Measurements from ENCODE around the gene TFAP2D. TPM values are rescaled to one million over a fixed set of nuclear protein-coding genes. Genes with fewer than 3 reads are reported as not detected.

Gene TFAP2D
- total RNA-seq, 1 experiment from 2014 or later, result not detected

DNA sequence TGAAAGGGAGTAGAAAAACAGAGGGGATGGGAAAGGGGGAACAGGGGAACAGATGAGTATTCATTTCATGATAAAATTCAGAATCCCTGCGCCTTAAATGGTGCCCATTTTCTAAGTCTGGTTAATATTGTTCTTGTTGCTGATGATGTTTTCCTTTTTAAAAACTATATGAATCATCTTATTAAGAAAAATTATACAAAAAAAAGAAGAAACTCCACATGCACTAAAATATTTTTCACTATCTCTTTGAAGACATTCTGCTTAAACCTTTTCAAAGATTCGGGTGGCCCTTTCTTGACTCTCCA is 104.3 kb downstream of the TFAP2D start:
- Histone ChIP-seq H3K36me3 (ENCODE audit: insufficient read depth, low read length) (no peaks in the 10 kb centered on the region), H3K9ac (ENCODE audit: low read length) (no peak overlapping the region), H3K79me2 (ENCODE audit: low read length) (no peaks in the 10 kb centered on the region), H3K9me3 (ENCODE audit: low read length) (no peaks in the 10 kb centered on the region), H3K27me3 (ENCODE audit: low read length) (no peaks in the 10 kb centered on the region), H4K20me1 (ENCODE audit: insufficient read depth, low read depth, low read length) (no peaks in the 10 kb centered on the region), H3K27ac (ENCODE audit: low read length) (no peak overlapping the region), H3K4me2 (ENCODE audit: low read depth, low read length, poor library complexity, severe bottlenecking) (no peak overlapping the region), H3K4me3 (ENCODE audit: low read length) (no peak overlapping the region), H3K9me2 (replicated peaks; ENCODE audit: insufficient read depth, low read length) (no peaks in the 10 kb centered on the region), H2AFZ (ENCODE audit: low read length) (no peak overlapping the region), H3K4me1 (ENCODE audit: low read length) (peaks cover 5% of the 10 kb centered on the region; the same call in 1 of the 2 replicates)
- no peak for DNase-seq

DNA sequence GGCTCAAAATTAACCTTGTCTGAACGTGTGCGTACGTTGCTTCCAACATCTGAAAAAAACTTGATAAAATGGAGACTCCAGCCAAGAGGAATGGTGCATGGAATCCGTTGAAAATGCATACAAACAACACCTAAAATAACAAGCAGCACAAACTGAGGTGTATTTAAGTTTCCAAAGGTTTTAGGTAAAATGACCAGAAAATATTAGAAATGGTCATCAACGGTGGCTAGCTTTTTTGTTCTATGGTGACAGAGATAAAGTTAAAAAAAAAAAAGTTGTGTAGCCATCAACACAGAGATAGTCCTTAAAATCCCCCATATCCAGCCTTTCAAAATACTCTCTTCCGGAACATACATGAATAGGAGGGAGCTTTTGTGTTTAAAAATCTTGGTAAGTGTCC is 104.7 kb downstream of the TFAP2D start:
- Histone ChIP-seq H3K36me3 (ENCODE audit: insufficient read depth, low read length) (no peaks in the 10 kb centered on the region), H3K27me3 (ENCODE audit: low read length) (no peaks in the 10 kb centered on the region)

DNA sequence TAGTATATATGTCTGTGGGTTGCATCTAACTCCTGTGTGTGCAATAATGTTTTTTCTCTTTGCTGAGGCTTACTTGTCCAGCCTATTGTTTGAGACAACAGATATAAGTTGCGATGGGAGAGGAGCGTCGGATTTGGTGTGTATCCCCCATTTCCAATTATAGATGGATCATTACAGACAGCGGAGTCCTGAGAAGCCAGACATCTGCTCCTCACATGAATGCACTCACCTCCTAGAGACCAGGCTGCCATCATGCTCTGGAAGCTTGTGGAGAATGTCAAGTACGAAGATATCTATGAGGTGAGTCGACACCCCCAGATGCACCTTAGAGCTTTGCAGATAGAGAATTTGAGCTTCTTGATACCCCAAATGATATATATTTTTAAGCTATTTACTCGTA is 105.3 kb downstream of the TFAP2D start, which contains the start of gene TFAP2B:
Gene TFAP2B, plus strand, starts transcription at position 199 of the 400 bp plus-strand sequence. Its CDS starts 21 bp downstream, at position 220.
- H3K9me2 ChIP-seq (replicated peaks; ENCODE audit: insufficient read depth, low read length), result no peaks in the 10 kb centered on the region
- no peak within 1 kb of the TSS for H3K4me2 ChIP-seq (ENCODE audit: low read depth, low read length, poor library complexity, severe bottlenecking)
- no peak for DNase-seq
- no peaks in the 10 kb centered on the region for H4K20me1 ChIP-seq (ENCODE audit: insufficient read depth, low read depth, low read length)
- no peak within 1 kb of the TSS for H3K9ac ChIP-seq (ENCODE audit: low read length)
- H3K27ac ChIP-seq (ENCODE audit: low read length), result no peak within 1 kb of the TSS
- H3K79me2 ChIP-seq (ENCODE audit: low read length), result no peaks in the 10 kb centered on the region
- H3K9me3 ChIP-seq (ENCODE audit: low read length), result no peaks in the 10 kb centered on the region
- H3K27me3 ChIP-seq (ENCODE audit: low read length), result no peaks in the 10 kb centered on the region
- no peak within 1 kb of the TSS for H3K4me3 ChIP-seq (ENCODE audit: low read length)
- H3K36me3 ChIP-seq (ENCODE audit: insufficient read depth, low read length), result no peaks in the 10 kb centered on the region
- H2AFZ ChIP-seq (ENCODE audit: low read length), result no peak within 1 kb of the TSS
- H3K4me1 ChIP-seq (ENCODE audit: low read length), result peaks cover 5% of the 10 kb centered on the region; the same call in 1 of the 2 replicates

More for the DNA sequence above, 104.7 kb downstream of the TFAP2D start:
- Histone ChIP-seq H4K20me1 (ENCODE audit: insufficient read depth, low read depth, low read length) (no peaks in the 10 kb centered on the region), H2AFZ (ENCODE audit: low read length) (no peak overlapping the region), H3K9ac (ENCODE audit: low read length) (no peak overlapping the region), H3K9me3 (ENCODE audit: low read length) (no peaks in the 10 kb centered on the region), H3K79me2 (ENCODE audit: low read length) (no peaks in the 10 kb centered on the region), H3K4me2 (ENCODE audit: low read depth, low read length, poor library complexity, severe bottlenecking) (no peak overlapping the region), H3K27ac (ENCODE audit: low read length) (no peak overlapping the region), H3K9me2 (replicated peaks; ENCODE audit: insufficient read depth, low read length) (no peaks in the 10 kb centered on the region), H3K4me1 (ENCODE audit: low read length) (peaks cover 5% of the 10 kb centered on the region; the same call in 1 of the 2 replicates), H3K4me3 (ENCODE audit: low read length) (no peak overlapping the region)
- DNase-seq, result no peak

DNA sequence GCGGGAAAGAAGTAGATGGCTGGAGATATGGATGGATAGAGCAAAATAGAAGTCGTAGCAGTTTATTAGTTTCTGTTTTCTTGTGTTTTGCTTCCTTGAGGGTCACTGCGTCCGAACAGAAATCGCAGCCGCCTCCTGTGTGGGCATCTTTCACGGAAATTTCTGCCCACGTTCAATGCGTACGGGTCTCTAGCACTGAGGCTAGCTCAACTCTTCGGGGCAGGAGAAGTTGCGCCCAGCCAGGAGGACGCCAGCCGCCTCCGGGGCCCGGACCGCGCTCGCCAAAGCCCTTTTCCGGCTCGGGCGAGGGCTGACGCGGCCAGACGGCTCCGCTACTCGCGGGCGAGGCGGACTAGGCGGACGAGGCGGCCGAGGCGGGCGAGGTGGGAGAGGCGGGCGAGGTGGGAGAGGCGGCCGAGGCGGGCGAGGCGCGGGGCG is 106.2 kb downstream of the TFAP2D start:
- Histone ChIP-seq H3K27ac (ENCODE audit: low read length) (no peak overlapping the region), H3K27me3 (ENCODE audit: low read length) (no peaks in the 10 kb centered on the region), H3K4me2 (ENCODE audit: low read depth, low read length, poor library complexity, severe bottlenecking) (no peak overlapping the region), H3K4me3 (ENCODE audit: low read length) (no peak overlapping the region), H3K9me3 (ENCODE audit: low read length) (no peaks in the 10 kb centered on the region), H3K79me2 (ENCODE audit: low read length) (no peaks in the 10 kb centered on the region), H4K20me1 (ENCODE audit: insufficient read depth, low read depth, low read length) (no peaks in the 10 kb centered on the region), H3K36me3 (ENCODE audit: insufficient read depth, low read length) (no peaks in the 10 kb centered on the region), H3K9ac (ENCODE audit: low read length) (no peak overlapping the region), H3K4me1 (ENCODE audit: low read length) (peaks cover 5% of the 10 kb centered on the region; the same call in 1 of the 2 replicates), H2AFZ (ENCODE audit: low read length) (no peak overlapping the region), H3K9me2 (replicated peaks; ENCODE audit: insufficient read depth, low read length) (no peaks in the 10 kb centered on the region)
- DNase-seq, result no peak

DNA sequence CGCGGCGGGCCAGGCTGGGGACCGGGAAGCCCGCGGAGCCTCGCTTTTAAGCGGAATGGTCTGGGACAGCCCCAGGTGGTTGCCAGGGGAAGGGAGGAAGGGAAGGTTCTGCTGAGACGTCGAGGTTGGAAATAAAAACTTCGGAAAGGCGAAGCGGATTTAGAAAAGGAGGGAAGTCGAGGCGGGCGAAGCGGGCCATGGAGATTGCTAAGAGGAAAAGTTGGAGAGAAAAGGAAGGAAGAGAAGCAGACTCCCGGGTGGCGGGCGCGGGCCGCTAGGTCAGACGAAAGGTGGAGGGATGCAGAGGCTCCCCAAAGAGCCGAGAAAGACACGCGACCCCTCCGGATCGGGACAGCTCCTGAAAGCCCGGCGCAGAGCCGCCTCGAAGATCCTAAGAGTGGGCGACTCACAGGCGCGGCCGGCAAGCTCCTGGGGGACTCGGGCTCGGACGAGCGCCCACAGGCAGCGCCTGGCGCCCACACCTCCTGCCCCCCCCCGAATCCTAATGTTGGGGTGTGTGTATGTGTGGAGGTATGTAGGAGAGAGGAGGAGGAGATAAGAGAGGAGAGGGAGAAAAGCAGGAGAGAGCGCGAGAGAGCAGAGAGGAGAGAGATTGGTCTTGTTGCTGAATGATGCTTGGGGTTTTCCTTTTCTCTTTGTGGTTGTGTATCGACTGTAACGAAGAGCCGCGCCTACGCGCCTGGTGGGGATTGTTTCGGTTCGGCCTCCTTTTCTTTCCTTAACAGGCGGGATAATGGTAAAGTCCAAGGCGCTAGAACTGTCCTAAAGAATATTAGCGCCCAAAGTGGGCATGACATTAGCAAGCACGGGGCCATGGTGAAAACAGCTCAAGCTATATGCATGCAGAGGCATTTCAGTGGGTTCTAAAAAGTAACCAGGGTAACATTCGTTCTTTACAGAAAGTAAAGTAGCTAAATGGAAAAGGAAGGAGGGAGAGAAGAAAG is 106.9 kb downstream of the TFAP2D start:
- Histone ChIP-seq H2AFZ (ENCODE audit: low read length) (no peak overlapping the region), H3K36me3 (ENCODE audit: insufficient read depth, low read length) (no peaks in the 10 kb centered on the region), H3K9ac (ENCODE audit: low read length) (no peak overlapping the region), H3K4me3 (ENCODE audit: low read length) (no peak overlapping the region), H3K27me3 (ENCODE audit: low read length) (no peaks in the 10 kb centered on the region), H3K9me2 (replicated peaks; ENCODE audit: insufficient read depth, low read length) (no peaks in the 10 kb centered on the region), H3K4me2 (ENCODE audit: low read depth, low read length, poor library complexity, severe bottlenecking) (no peak overlapping the region), H3K79me2 (ENCODE audit: low read length) (no peaks in the 10 kb centered on the region), H3K4me1 (ENCODE audit: low read length) (peaks cover 5% of the 10 kb centered on the region; the same call in 1 of the 2 replicates), H3K27ac (ENCODE audit: low read length) (no peak overlapping the region), H3K9me3 (ENCODE audit: low read length) (no peaks in the 10 kb centered on the region), H4K20me1 (ENCODE audit: insufficient read depth, low read depth, low read length) (no peaks in the 10 kb centered on the region)
- no peak for DNase-seq

DNA sequence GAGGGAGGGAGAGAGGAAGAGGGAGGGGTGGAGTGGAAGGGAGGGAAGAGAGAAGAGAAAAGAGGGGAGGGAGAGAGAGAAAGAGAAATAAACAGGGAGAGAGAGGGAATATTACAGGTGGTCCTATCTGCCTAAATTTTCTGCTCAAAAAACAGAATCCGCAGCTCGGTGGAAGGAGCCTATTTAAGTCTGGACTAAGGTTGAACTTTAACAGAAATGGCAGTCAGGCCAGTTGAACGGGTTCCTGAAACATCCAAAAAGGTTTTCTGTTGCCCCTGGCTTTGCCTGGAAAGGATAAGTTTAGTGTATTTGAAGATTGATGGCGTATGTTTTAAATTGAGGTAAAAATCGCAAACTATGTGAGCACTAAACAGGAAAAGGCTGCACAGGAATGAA is 107.5 kb downstream of the TFAP2D start:
- H3K4me1 ChIP-seq (ENCODE audit: low read length), result peaks cover 1% of the 10 kb centered on the region; the same call in 1 of the 2 replicates
- no peaks in the 10 kb centered on the region for H3K36me3 ChIP-seq (ENCODE audit: insufficient read depth, low read length)
- H3K9me2 ChIP-seq (replicated peaks; ENCODE audit: insufficient read depth, low read length), result no peaks in the 10 kb centered on the region
- no peaks in the 10 kb centered on the region for H4K20me1 ChIP-seq (ENCODE audit: insufficient read depth, low read depth, low read length)
- H3K4me3 ChIP-seq (ENCODE audit: low read length), result no peak overlapping the region
- no peak overlapping the region for H2AFZ ChIP-seq (ENCODE audit: low read length)
- H3K4me2 ChIP-seq (ENCODE audit: low read depth, low read length, poor library complexity, severe bottlenecking), result no peak overlapping the region
- DNase-seq, result no peak
- no peaks in the 10 kb centered on the region for H3K27me3 ChIP-seq (ENCODE audit: low read length)
- H3K27ac ChIP-seq (ENCODE audit: low read length), result no peak overlapping the region
- H3K79me2 ChIP-seq (ENCODE audit: low read length), result no peaks in the 10 kb centered on the region
- H3K9me3 ChIP-seq (ENCODE audit: low read length), result no peaks in the 10 kb centered on the region
- no peak overlapping the region for H3K9ac ChIP-seq (ENCODE audit: low read length)

DNA sequence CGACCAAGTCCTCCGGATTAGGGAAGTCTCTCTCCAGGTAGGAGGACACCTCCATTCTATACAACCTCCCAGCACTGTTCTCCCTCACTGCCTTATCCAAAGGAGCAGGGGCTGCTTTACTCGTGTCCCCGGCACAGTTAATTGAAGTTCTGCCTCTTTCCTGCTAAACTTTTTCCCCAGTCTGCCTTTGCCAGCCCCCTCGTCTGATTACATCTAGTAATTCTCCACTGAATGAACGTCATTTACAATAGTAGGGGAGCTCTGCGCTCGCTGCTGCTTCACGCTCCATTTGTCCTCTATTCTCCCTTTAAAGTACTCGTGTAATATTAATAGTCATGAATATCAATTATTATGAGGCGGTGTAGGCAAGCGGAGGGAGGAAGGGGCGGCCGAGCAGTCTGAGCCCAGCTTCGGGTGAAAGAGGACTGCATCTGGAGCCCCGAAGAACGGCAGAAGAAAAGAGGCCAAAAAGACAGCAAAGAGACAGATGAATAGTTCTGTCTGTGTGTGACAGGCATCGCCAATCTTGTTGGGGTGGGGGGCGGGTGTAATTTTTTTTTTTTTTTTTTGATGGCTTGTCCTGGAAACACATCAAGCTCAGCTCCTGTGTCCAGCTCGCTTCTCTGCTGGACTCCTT is 108.2 kb downstream of the TFAP2D start:
- H3K36me3 ChIP-seq (ENCODE audit: insufficient read depth, low read length), result no peaks in the 10 kb centered on the region
- no peak overlapping the region for H3K4me3 ChIP-seq (ENCODE audit: low read length)
- no peak overlapping the region for H2AFZ ChIP-seq (ENCODE audit: low read length)
- no peaks in the 10 kb centered on the region for H3K27me3 ChIP-seq (ENCODE audit: low read length)
- H3K9ac ChIP-seq (ENCODE audit: low read length), result no peak overlapping the region
- no peaks in the 10 kb centered on the region for H3K4me1 ChIP-seq (ENCODE audit: low read length)
- no peak for DNase-seq
- H3K9me2 ChIP-seq (replicated peaks; ENCODE audit: insufficient read depth, low read length), result no peaks in the 10 kb centered on the region
- H3K27ac ChIP-seq (ENCODE audit: low read length), result no peak overlapping the region
- H3K4me2 ChIP-seq (ENCODE audit: low read depth, low read length, poor library complexity, severe bottlenecking), result no peak overlapping the region
- no peaks in the 10 kb centered on the region for H3K79me2 ChIP-seq (ENCODE audit: low read length)
- no peaks in the 10 kb centered on the region for H4K20me1 ChIP-seq (ENCODE audit: insufficient read depth, low read depth, low read length)
- no peaks in the 10 kb centered on the region for H3K9me3 ChIP-seq (ENCODE audit: low read length)

DNA sequence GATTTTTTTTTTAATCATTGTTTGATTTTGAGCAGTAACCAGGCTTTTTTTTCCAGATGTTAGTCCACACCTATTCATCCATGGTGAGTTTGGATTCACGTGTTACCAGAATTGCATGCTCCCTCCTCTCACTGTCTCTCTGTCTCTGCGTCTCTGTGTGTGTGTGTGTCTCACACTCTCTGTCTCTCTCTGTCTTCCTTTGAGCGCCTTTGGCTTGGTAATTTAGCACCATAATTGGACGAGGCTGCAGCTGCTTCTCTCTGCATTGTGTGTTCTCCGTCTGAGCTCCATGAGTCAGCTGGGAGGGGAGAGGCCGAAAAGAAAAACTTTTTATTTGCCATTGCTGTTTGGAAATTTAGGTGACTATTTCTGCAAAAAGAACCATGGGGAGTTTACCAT is 108.8 kb downstream of the TFAP2D start:
- no peaks in the 10 kb centered on the region for H3K4me1 ChIP-seq (ENCODE audit: low read length)
- H4K20me1 ChIP-seq (ENCODE audit: insufficient read depth, low read depth, low read length), result no peaks in the 10 kb centered on the region
- no peaks in the 10 kb centered on the region for H3K9me2 ChIP-seq (replicated peaks; ENCODE audit: insufficient read depth, low read length)
- H3K27me3 ChIP-seq (ENCODE audit: low read length), result no peaks in the 10 kb centered on the region
- no peaks in the 10 kb centered on the region for H3K36me3 ChIP-seq (ENCODE audit: insufficient read depth, low read length)
- no peak overlapping the region for H3K27ac ChIP-seq (ENCODE audit: low read length)
- no peak overlapping the region for H3K9ac ChIP-seq (ENCODE audit: low read length)
- H3K4me3 ChIP-seq (ENCODE audit: low read length), result no peak overlapping the region
- H3K79me2 ChIP-seq (ENCODE audit: low read length), result no peaks in the 10 kb centered on the region
- H3K9me3 ChIP-seq (ENCODE audit: low read length), result no peaks in the 10 kb centered on the region
- no peak for DNase-seq
- no peak overlapping the region for H3K4me2 ChIP-seq (ENCODE audit: low read depth, low read length, poor library complexity, severe bottlenecking)
- H2AFZ ChIP-seq (ENCODE audit: low read length), result no peak overlapping the region

Data from Karpas-422 (cell line).